ENCODE data around the gene DLGAP4. TPM values are rescaled to one million over a fixed set of nuclear protein-coding genes. Genes with fewer than 3 reads are reported as not detected.
"Not testable (repeated sequence)": the region's sequence is repeated elsewhere in the genome, so short reads cannot be mapped to it uniquely, and the experiment has no call there.

The DLGAP4 gene
- total RNA-seq, 2 experiments from 2014 or later = 27.0 to 27.5 TPM

- Mint-ChIP-seq H3K27ac (no peak overlapping the region), H3K9me3 (no peaks in the 10 kb centered on the region), H3K36me3 (peaks cover 1% of the 10 kb centered on the region), H3K4me3 (no peak overlapping the region), H3K4me1 (no peaks in the 10 kb centered on the region), H3K27me3 (no peaks in the 10 kb centered on the region)
- DNase-seq = no peak
- ATAC-seq (ENCODE audit: low read depth) = no peak
- POLR2A ChIA-PET = interaction anchor here (1.0 kb wide), 1 partner anchor 8 kb away, joined by 3 read pairs; no protein-coding TSS in a partner anchor
Measured at GRCh38 chr20:36499723-36500501, 193.8 kb downstream of the DLGAP4 start.

DNA sequence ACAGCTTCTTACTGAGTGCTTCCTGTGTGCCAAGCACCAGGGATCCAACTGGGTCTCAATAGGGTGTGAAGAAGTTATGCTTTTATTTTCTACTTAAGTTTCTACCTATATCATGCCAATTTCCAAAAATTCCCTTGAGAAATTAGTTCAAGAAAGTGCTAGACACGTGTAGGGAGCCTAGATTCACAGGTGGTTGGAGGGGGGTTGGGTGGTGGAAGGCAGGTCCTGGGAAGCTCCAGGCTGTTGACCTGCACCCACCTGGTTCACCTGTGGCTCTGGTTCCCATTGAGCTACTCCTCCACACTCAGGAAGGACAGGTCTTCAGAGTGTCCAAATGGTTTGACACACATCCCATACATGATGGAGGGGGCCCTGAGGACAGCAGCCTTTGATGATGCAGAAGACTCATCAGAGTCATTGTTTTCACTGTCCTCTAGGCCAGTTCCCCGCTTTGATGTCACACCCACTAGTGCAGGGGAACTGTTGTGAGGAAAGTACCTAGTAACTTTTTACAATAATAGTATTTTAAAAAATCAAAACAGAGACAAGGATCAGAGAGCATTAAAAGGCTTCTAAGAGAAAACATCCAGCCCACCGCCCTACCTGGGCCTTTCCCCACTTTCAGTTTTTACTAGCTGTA lies 195.3 kb downstream of the DLGAP4 start:
- peaks cover 1% of the 10 kb centered on the region for H3K36me3 Mint-ChIP-seq
- H3K27me3 Mint-ChIP-seq = no peaks in the 10 kb centered on the region
- no peak for ATAC-seq (ENCODE audit: low read depth)
- peaks cover 4% of the 10 kb centered on the region for H3K4me1 Mint-ChIP-seq
- no peak overlapping the region for H3K4me3 Mint-ChIP-seq
- DNase-seq = no peak
- no peak overlapping the region for H3K27ac Mint-ChIP-seq
- no peaks in the 10 kb centered on the region for H3K9me3 Mint-ChIP-seq
- POLR2A ChIA-PET = no interaction called here

DNA sequence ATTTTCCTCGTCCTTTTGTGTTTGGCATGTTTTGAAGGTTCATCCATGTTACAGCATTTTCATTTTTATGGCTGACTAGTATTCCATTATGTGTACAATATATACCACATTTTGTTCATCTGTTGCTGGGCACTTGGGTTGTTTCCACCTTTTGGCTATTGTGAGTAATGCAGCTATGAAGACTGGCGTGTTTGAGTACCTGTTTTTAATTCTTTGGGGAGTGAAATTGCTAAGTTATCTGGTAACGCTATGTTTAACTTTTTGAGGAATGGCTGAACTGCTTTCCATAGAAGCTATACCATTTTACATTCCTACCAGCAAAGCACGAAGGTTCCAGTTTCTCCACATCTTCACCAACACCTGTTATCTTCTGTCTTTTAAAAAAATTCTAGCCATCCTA lies 198.2 kb downstream of the DLGAP4 start:
- ATAC-seq (ENCODE audit: low read depth) (no peak), DNase-seq (no peak)
- Mint-ChIP-seq H3K9me3 (no peaks in the 10 kb centered on the region), H3K4me1 (peaks cover 8% of the 10 kb centered on the region), H3K27ac (no peak overlapping the region), H3K27me3 (no peaks in the 10 kb centered on the region), H3K4me3 (no peak overlapping the region), H3K36me3 (peaks cover 3% of the 10 kb centered on the region)
- POLR2A ChIA-PET = no interaction called here

DNA sequence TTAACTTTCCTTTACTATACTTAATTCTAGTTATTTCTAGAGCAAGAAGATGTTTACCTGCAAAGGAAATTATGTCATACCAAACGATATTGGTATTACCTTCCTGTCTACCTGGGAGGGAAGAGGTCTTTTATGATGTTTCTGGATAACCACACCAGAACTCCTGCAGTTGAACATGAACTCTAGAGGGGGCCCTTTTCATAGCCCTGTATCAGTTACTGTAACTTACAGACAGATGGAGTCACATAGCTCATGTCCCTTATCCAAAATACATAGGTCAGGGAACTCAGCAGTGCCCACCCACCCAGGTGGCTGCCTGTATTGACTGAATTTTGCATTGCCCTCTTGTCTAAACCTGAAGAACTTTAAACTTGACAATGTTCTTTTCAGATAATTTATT lies 200.1 kb downstream of the DLGAP4 start:
- no peak overlapping the region for H3K27ac Mint-ChIP-seq
- no peaks in the 10 kb centered on the region for H3K9me3 Mint-ChIP-seq
- no peaks in the 10 kb centered on the region for H3K27me3 Mint-ChIP-seq
- H3K36me3 Mint-ChIP-seq = peaks cover 2% of the 10 kb centered on the region
- POLR2A ChIA-PET = interaction anchor here (1.4 to 1.5 kb wide), 2 partner anchors 100 to 103 kb away, joined by 3 read pairs; partner anchors contain the start of gene RAB5IF
- no peak overlapping the region for H3K4me3 Mint-ChIP-seq
- H3K4me1 Mint-ChIP-seq = peaks cover 8% of the 10 kb centered on the region
- peak; percentile 91 for ATAC-seq (ENCODE audit: low read depth)
- DNase-seq = no peak

DNA sequence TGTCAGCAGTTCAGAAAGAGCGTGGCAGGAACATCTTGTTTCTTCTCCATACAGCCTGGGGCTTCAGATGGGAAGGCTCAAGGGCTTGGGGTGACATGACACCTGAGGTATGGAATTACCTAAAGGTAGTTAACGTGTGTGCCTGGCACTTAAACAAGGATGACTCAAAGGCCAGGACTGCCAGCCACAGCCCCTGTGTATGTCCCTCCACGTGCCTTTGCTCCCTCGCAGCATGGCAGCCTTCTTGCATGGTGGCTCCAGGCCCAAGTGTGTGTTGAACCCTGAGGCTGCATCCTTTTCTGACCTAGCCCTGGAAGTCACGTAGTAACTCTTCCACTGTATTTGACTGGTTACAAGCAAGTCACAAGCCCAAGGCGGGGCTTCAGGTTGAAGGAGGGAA lies 201.6 kb downstream of the DLGAP4 start:
- Mint-ChIP-seq H3K4me1 (peaks cover 8% of the 10 kb centered on the region), H3K4me3 (no peak overlapping the region), H3K27me3 (no peaks in the 10 kb centered on the region), H3K9me3 (no peaks in the 10 kb centered on the region), H3K36me3 (peaks cover 6% of the 10 kb centered on the region), H3K27ac (no peak overlapping the region)
- DNase-seq = no peak
- ATAC-seq (ENCODE audit: low read depth) = no peak
- POLR2A ChIA-PET = no interaction called here

- POLR2A ChIA-PET = no interaction called here
- Mint-ChIP-seq H3K9me3 (no peaks in the 10 kb centered on the region), H3K27me3 (no peaks in the 10 kb centered on the region), H3K4me1 (no peaks in the 10 kb centered on the region), H3K36me3 (peaks cover 1% of the 10 kb centered on the region), H3K27ac (no peak overlapping the region), H3K4me3 (no peak overlapping the region)
- ATAC-seq (ENCODE audit: low read depth) (no peak), DNase-seq (no peak)
Measured at GRCh38 chr20:36519012-36519719, 213.0 kb downstream of the DLGAP4 start.

GRCh38 chr20:36519944-36520343 lies 213.8 kb downstream of the DLGAP4 start:
- ATAC-seq (ENCODE audit: low read depth) = no peak
- no peak for DNase-seq
- no peaks in the 10 kb centered on the region for H3K27me3 Mint-ChIP-seq
- no peaks in the 10 kb centered on the region for H3K9me3 Mint-ChIP-seq
- no peak overlapping the region for H3K4me3 Mint-ChIP-seq
- H3K4me1 Mint-ChIP-seq = no peaks in the 10 kb centered on the region
- H3K27ac Mint-ChIP-seq = no peak overlapping the region
- POLR2A ChIA-PET = no interaction called here
- peaks cover 1% of the 10 kb centered on the region for H3K36me3 Mint-ChIP-seq

DNA sequence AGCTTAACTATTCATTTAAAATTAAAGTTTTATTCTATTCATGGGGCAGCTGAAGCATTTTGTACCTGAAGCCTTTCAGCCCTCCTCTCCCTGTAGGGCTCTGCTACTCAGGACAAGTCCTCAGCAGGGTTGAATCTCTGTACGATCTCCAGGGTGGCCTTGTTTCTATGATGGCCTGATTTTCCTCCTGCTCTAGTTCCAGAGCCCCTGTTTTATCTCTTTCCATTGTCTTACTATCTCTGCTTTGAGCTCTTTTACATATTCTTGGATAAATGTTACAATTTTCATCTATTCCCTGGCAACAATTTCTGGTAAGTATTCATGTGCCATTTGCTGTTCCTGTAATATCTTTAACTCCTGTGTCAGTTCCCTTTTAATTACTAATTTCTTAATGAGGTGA lies 215.4 kb downstream of the DLGAP4 start:
- H3K36me3 Mint-ChIP-seq = peaks cover 1% of the 10 kb centered on the region
- no peak overlapping the region for H3K4me3 Mint-ChIP-seq
- H3K27me3 Mint-ChIP-seq = no peaks in the 10 kb centered on the region
- no peak overlapping the region for H3K27ac Mint-ChIP-seq
- ATAC-seq (ENCODE audit: low read depth) = no peak
- no peaks in the 10 kb centered on the region for H3K4me1 Mint-ChIP-seq
- POLR2A ChIA-PET = interaction anchor here (0.6 kb wide), 1 partner anchor 67 kb away, joined by 3 read pairs; no protein-coding TSS in a partner anchor
- no peaks in the 10 kb centered on the region for H3K9me3 Mint-ChIP-seq
- no peak for DNase-seq

GRCh38 chr20:36522412-36522811 lies 216.3 kb downstream of the DLGAP4 start:
- H3K4me1 Mint-ChIP-seq; POLR2A ChIA-PET; H3K36me3 Mint-ChIP-seq; DNase-seq; H3K27me3 Mint-ChIP-seq; H3K4me3 Mint-ChIP-seq; H3K27ac Mint-ChIP-seq; ATAC-seq (ENCODE audit: low read depth); H3K9me3 Mint-ChIP-seq: not testable (repeated sequence)

DNA sequence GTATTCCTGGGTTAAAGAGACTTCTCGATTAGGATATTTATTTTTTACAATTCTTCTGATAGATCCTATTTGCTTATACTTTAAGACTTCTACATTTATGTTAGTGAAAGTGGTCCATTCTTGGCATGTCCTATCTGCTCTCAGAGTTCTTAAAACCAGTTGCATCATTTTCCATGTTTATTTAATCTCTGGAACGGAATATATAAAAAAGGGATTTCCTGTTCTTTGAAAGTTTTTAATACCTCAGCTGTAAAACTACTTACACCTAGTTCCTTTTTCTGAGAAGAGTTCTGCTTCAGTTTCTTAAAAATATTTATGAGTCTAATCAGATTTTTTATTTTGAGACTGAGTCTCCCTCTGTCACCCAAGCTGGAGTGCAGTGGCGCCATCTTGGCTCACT lies 217.2 kb downstream of the DLGAP4 start:
- POLR2A ChIA-PET = no interaction called here
- Mint-ChIP-seq H3K36me3 (peaks cover 1% of the 10 kb centered on the region), H3K4me3 (no peak overlapping the region), H3K4me1 (no peaks in the 10 kb centered on the region), H3K9me3 (no peaks in the 10 kb centered on the region), H3K27me3 (no peaks in the 10 kb centered on the region), H3K27ac (no peak overlapping the region)
- DNase-seq (no peak), ATAC-seq (ENCODE audit: low read depth) (no peak)

DNA sequence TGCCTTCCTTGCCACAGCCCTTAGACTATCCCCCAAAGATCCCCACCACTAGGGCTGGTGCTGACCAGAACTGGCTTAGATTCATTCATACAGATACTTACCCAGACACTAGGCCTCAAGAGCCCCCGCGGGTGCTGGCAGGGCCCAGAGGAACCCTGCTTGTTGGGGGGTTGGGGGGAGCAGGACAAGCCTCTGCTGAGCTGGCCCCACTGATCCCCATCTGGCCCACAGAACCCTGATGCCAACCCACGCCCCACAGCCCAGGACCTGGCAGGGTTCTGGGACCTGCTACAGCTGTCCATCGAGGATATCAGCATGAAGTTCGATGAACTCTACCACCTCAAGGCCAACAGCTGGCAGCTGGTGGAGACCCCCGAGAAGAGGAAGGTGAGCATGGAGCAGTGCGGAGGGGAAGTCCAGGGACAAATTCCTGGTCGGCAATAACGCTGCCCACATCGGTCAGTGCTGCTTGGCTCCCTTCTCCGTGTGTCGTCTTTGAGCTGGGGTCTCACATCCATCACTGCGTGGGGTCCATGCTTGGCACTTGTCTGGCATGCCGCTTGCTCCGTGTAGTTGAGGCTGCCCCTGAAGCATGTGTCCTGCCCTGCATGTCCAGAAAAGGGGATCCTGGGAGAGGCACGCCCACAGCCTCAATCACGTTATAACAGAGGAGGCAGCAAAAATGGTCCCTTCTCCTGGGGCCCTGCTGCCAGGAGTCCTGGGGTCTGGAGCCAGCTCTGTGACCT lies 219.7 kb downstream of the DLGAP4 start:
- Mint-ChIP-seq H3K4me3 (no peak overlapping the region), H3K9me3 (no peaks in the 10 kb centered on the region), H3K27ac (no peak overlapping the region), H3K4me1 (no peaks in the 10 kb centered on the region), H3K27me3 (no peaks in the 10 kb centered on the region), H3K36me3 (no peaks in the 10 kb centered on the region)
- no peak for ATAC-seq (ENCODE audit: low read depth)
- no peak for DNase-seq
- POLR2A ChIA-PET = no interaction called here

GRCh38 chr20:36526521-36527011 lies 220.4 kb downstream of the DLGAP4 start:
- Mint-ChIP-seq H3K27ac (no peak overlapping the region), H3K4me1 (no peaks in the 10 kb centered on the region), H3K36me3 (no peaks in the 10 kb centered on the region), H3K4me3 (no peak overlapping the region), H3K9me3 (no peaks in the 10 kb centered on the region), H3K27me3 (no peaks in the 10 kb centered on the region)
- DNase-seq = no peak
- ATAC-seq (ENCODE audit: low read depth) = no peak
- POLR2A ChIA-PET = no interaction called here
